Measurements from ENCODE around the gene RABGAP1L. TPM values are rescaled to one million over a fixed set of nuclear protein-coding genes. Genes with fewer than 3 reads are reported as not detected.

The RABGAP1L gene
- polyA plus RNA-seq, 3 donors, result 35.2 to 75.3 (median 63.3) TPM

DNA sequence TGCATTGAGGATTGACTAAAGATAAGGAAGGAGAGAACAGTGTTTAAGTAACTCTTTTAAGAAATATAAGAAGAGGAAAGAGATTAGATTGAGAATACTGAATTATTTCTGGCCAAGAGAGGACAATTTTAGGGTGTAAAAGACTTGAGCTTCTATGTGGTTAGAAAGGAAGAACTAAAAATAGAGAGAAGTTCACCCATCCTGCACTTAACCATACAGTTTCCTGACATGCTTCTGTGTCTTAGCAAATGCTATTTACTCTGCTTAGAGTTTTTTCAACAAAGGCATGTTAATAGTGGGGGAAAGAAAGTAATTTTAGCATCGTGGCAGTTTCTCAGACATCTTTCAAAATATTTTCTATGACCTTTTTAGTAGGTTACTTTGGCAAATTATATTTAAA, 165.6 kb downstream of the RABGAP1L start:
- TF ChIP-seq, protein P1, sequence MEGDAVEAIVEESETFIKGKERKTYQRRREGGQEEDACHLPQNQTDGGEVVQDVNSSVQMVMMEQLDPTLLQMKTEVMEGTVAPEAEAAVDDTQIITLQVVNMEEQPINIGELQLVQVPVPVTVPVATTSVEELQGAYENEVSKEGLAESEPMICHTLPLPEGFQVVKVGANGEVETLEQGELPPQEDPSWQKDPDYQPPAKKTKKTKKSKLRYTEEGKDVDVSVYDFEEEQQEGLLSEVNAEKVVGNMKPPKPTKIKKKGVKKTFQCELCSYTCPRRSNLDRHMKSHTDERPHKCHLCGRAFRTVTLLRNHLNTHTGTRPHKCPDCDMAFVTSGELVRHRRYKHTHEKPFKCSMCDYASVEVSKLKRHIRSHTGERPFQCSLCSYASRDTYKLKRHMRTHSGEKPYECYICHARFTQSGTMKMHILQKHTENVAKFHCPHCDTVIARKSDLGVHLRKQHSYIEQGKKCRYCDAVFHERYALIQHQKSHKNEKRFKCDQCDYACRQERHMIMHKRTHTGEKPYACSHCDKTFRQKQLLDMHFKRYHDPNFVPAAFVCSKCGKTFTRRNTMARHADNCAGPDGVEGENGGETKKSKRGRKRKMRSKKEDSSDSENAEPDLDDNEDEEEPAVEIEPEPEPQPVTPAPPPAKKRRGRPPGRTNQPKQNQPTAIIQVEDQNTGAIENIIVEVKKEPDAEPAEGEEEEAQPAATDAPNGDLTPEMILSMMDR (IDR thresholded peaks at IDR 0.05), result no peak
- intact Hi-C loops (cut with micrococcal nuclease), result no loop called here
- WGBS (ENCODE audit: insufficient coverage), result no CpG with 5 or more reads among the region's 1 CpG
- H4K20me1 ChIP-seq (ENCODE audit: insufficient read depth, low read length), result no peaks in the 10 kb centered on the region
- DNase-seq, result no peak
- no peaks in the 10 kb centered on the region for H3K79me2 ChIP-seq (ENCODE audit: insufficient read depth, low read length)
- Mint-ChIP-seq H3K27me3 (ENCODE audit: low read depth in 3 of 3) (no peaks in the 10 kb centered on the region), H3K4me3 (no peak overlapping the region), H3K9me3 (peaks cover 28 to 51% (median 40%) of the 10 kb centered on the region in 7 donors), H3K4me1 (no peaks in the 10 kb centered on the region), H3K27ac (no peak overlapping the region), H3K36me3 (peaks cover 20 to 35% of the 10 kb centered on the region in 2 donors)
- no peak overlapping the region for H3K4me3 ChIP-seq (replicated peaks in 1 of 3; ENCODE audit: low read depth in 2 of 3, low read length in 3 of 3)
- H3K4me1 ChIP-seq (ENCODE audit: control insufficient read depth in 1 of 2, insufficient read depth in 2 of 2, low read length in 2 of 2), result no peaks in the 10 kb centered on the region
- no peak overlapping the region for H2AFZ ChIP-seq (ENCODE audit: insufficient read depth, low read depth, low read length, poor library complexity, severe bottlenecking)
- no peaks in the 10 kb centered on the region for H3K27me3 ChIP-seq (ENCODE audit: control insufficient read depth in 2 of 2, insufficient read depth in 2 of 2, low read length in 2 of 2)
- no peak overlapping the region for H3K9ac ChIP-seq (ENCODE audit: insufficient read depth, low read length, poor library complexity, severe bottlenecking)
- H3K4me2 ChIP-seq (replicated peaks; ENCODE audit: extremely low read depth, low read length, poor library complexity, severe bottlenecking), result no peak overlapping the region
- H3K9me3 ChIP-seq (replicated peaks in 1 of 2; ENCODE audit: control insufficient read depth in 1 of 2, insufficient read depth in 1 of 2, low read length in 2 of 2), result peaks cover 24 to 48% of the 10 kb centered on the region in 2 donors
- peaks cover 0 to 44% of the 10 kb centered on the region in 2 donors for H3K36me3 ChIP-seq (replicated peaks in 1 of 2; ENCODE audit: control insufficient read depth in 1 of 2, insufficient read depth in 2 of 2, low read length in 2 of 2)
- H3K27ac ChIP-seq (ENCODE audit: low read depth in 1 of 2, low read length in 2 of 2), result no peak overlapping the region

DNA sequence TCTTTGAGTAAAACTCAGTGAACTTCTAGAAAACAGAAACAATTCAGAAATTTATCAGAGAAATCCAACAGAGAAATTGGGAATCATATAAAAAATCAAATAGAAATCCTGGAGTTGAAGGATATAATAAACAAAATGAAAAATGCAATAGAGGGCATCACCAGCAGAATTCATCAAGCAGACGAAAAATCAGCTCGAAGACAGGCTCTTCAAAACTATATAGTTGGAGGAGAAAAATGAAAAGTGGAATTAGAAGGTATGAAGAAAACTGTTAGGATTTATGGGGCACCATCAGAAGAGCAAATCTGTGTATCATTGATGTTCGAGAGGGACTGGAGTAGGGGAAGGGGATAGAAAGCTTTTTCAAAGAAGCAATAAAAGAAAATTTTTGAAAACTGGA, 167.0 kb downstream of the RABGAP1L start:
- peaks cover 9 to 23% of the 10 kb centered on the region in 2 donors for H3K36me3 Mint-ChIP-seq
- H3K4me1 ChIP-seq (ENCODE audit: control insufficient read depth in 1 of 2, insufficient read depth in 2 of 2, low read length in 2 of 2), result no peaks in the 10 kb centered on the region
- no peak overlapping the region for H2AFZ ChIP-seq (ENCODE audit: insufficient read depth, low read depth, low read length, poor library complexity, severe bottlenecking)
- no peaks in the 10 kb centered on the region for H3K27me3 ChIP-seq (ENCODE audit: control insufficient read depth in 2 of 2, insufficient read depth in 2 of 2, low read length in 2 of 2)
- no peak overlapping the region for H3K4me3 ChIP-seq (replicated peaks in 1 of 3; ENCODE audit: low read depth in 2 of 3, low read length in 3 of 3)
- H3K4me1 Mint-ChIP-seq, result no peaks in the 10 kb centered on the region
- intact Hi-C loops (cut with micrococcal nuclease), result no loop called here
- no peaks in the 10 kb centered on the region for H4K20me1 ChIP-seq (ENCODE audit: insufficient read depth, low read length)
- H3K79me2 ChIP-seq (ENCODE audit: insufficient read depth, low read length), result no peaks in the 10 kb centered on the region
- H3K9ac ChIP-seq (ENCODE audit: insufficient read depth, low read length, poor library complexity, severe bottlenecking), result no peak overlapping the region
- peaks cover 0 to 31% of the 10 kb centered on the region in 2 donors for H3K36me3 ChIP-seq (replicated peaks in 1 of 2; ENCODE audit: control insufficient read depth in 1 of 2, insufficient read depth in 2 of 2, low read length in 2 of 2)
- TF ChIP-seq, protein P1 (IDR thresholded peaks at IDR 0.05), result no peak
- no peak for DNase-seq
- no peak overlapping the region for H3K4me3 Mint-ChIP-seq
- H3K27ac ChIP-seq (ENCODE audit: low read depth in 1 of 2, low read length in 2 of 2), result no peak overlapping the region
- H3K9me3 ChIP-seq (replicated peaks in 1 of 2; ENCODE audit: control insufficient read depth in 1 of 2, insufficient read depth in 1 of 2, low read length in 2 of 2), result peaks cover 13 to 35% of the 10 kb centered on the region in 2 donors
- no peaks in the 10 kb centered on the region for H3K27me3 Mint-ChIP-seq (ENCODE audit: low read depth in 3 of 3)
- no peak overlapping the region for H3K4me2 ChIP-seq (replicated peaks; ENCODE audit: extremely low read depth, low read length, poor library complexity, severe bottlenecking)
- WGBS (ENCODE audit: insufficient coverage), result 100% methylated on average over 1 of the region's 3 CpGs
- H3K27ac Mint-ChIP-seq, result no peak overlapping the region
- peaks cover 17 to 38% (median 29%) of the 10 kb centered on the region in 7 donors for H3K9me3 Mint-ChIP-seq

All from CD14-positive monocyte (primary cell).